ENCODE measurements around the gene ACTRT3. TPM values are rescaled to one million over a fixed set of nuclear protein-coding genes. Genes with fewer than 3 reads are reported as not detected.

ACTRT3 gene
- total RNA-seq, 1 donor from 2014 or later: 0.34 TPM

- H3K4me3 Mint-ChIP-seq: peak overlapping the region; percentile 54
- peaks cover 8% of the 10 kb centered on the region for H3K4me1 Mint-ChIP-seq
- no peaks in the 10 kb centered on the region for H3K36me3 Mint-ChIP-seq
- H3K9me3 Mint-ChIP-seq: peaks cover 25% of the 10 kb centered on the region
- H4K20me1 ChIP-seq (ENCODE audit: low read depth): no peaks in the 10 kb centered on the region
- H3K79me2 ChIP-seq (ENCODE audit: low read depth): peaks cover 5% of the 10 kb centered on the region
- peaks cover 4% of the 10 kb centered on the region for H3K27me3 Mint-ChIP-seq (ENCODE audit: insufficient read depth, low read depth)
- H3K9me3 ChIP-seq (ENCODE audit: low read depth): no peaks in the 10 kb centered on the region
- H3F3A ChIP-seq (ENCODE audit: low read depth): peaks cover 10% of the 10 kb centered on the region
- no peaks in the 10 kb centered on the region for H3K36me3 ChIP-seq
- H3K27me3 ChIP-seq: no peaks in the 10 kb centered on the region
- H2AFZ ChIP-seq (replicated peaks): peak overlapping the region; percentile 12
- no peak for DNase-seq (ENCODE audit: low spot score)
- H3K27ac ChIP-seq: no peak overlapping the region
- peak overlapping the region; percentile 43 for H3K4me3 ChIP-seq
- no peak overlapping the region for H3K9ac ChIP-seq
- TF ChIP-seq EZH2phosphoT487 (IDR thresholded peaks at IDR 0.05) (no peak), EZH2 (IDR thresholded peaks at IDR 0.05) (no peak), CTCF (IDR thresholded peaks at IDR 0.05) (no peak)
- H3K4me2 ChIP-seq: peak overlapping the region; percentile 54
- peaks cover 4% of the 10 kb centered on the region for H3K4me1 ChIP-seq
- no peak overlapping the region for H3K27ac Mint-ChIP-seq
These were observed 42.4 kb upstream of the ACTRT3 start for GRCh38 chr3:169811631-169812331.

- Mint-ChIP-seq H3K4me1 (peaks cover 8% of the 10 kb centered on the region), H3K27me3 (ENCODE audit: insufficient read depth, low read depth) (peaks cover 4% of the 10 kb centered on the region), H3K36me3 (no peaks in the 10 kb centered on the region), H3K4me3 (no peak overlapping the region), H3K27ac (no peak overlapping the region), H3K9me3 (peaks cover 9% of the 10 kb centered on the region)
- peaks cover 10% of the 10 kb centered on the region for H3F3A ChIP-seq (ENCODE audit: low read depth)
- no peaks in the 10 kb centered on the region for H4K20me1 ChIP-seq (ENCODE audit: low read depth)
- TF ChIP-seq CTCF (IDR thresholded peaks at IDR 0.05) (no peak), EZH2phosphoT487 (IDR thresholded peaks at IDR 0.05) (no peak), EZH2 (IDR thresholded peaks at IDR 0.05) (no peak)
- no peaks in the 10 kb centered on the region for H3K36me3 ChIP-seq
- no peak for DNase-seq (ENCODE audit: low spot score)
- H3K27ac ChIP-seq: no peak overlapping the region
- peaks cover 5% of the 10 kb centered on the region for H3K79me2 ChIP-seq (ENCODE audit: low read depth)
- H3K9me3 ChIP-seq (ENCODE audit: low read depth): no peaks in the 10 kb centered on the region
- peaks cover 4% of the 10 kb centered on the region for H3K4me1 ChIP-seq
- H3K4me3 ChIP-seq: no peak overlapping the region
- no peak overlapping the region for H3K4me2 ChIP-seq
- peak overlapping the region; percentile 79 for H2AFZ ChIP-seq (replicated peaks)
- no peaks in the 10 kb centered on the region for H3K27me3 ChIP-seq
- no peak overlapping the region for H3K9ac ChIP-seq
These were observed 40.0 kb upstream of the ACTRT3 start for GRCh38 chr3:169809230-169809795.

- Histone ChIP-seq H2AFZ (replicated peaks) (no peak overlapping the region), H3K4me2 (no peak overlapping the region), H3K79me2 (ENCODE audit: low read depth) (no peaks in the 10 kb centered on the region), H3K4me3 (no peak overlapping the region), H3K27me3 (no peaks in the 10 kb centered on the region), H3F3A (ENCODE audit: low read depth) (no peaks in the 10 kb centered on the region), H3K27ac (no peak overlapping the region), H3K36me3 (no peaks in the 10 kb centered on the region), H3K4me1 (no peaks in the 10 kb centered on the region), H4K20me1 (ENCODE audit: low read depth) (no peaks in the 10 kb centered on the region), H3K9me3 (ENCODE audit: low read depth) (no peaks in the 10 kb centered on the region), H3K9ac (no peak overlapping the region)
- no peak overlapping the region for H3K4me3 Mint-ChIP-seq
- H3K27me3 Mint-ChIP-seq (ENCODE audit: insufficient read depth, low read depth): no peaks in the 10 kb centered on the region
- H3K9me3 Mint-ChIP-seq: no peaks in the 10 kb centered on the region
- TF ChIP-seq EZH2phosphoT487 (IDR thresholded peaks at IDR 0.05): no peak
- no peak for TF ChIP-seq EZH2 (IDR thresholded peaks at IDR 0.05)
- TF ChIP-seq CTCF (IDR thresholded peaks at IDR 0.05): no peak
- H3K36me3 Mint-ChIP-seq: no peaks in the 10 kb centered on the region
- H3K4me1 Mint-ChIP-seq: no peaks in the 10 kb centered on the region
- no peak for DNase-seq (ENCODE audit: low spot score)
- no peak overlapping the region for H3K27ac Mint-ChIP-seq
These were observed 35.3 kb upstream of the ACTRT3 start for GRCh38 chr3:169804681-169805080.
